H1 (cell line): ENCODE data around the gene TDO2. TPM values are rescaled to one million over a fixed set of nuclear protein-coding genes. Genes with fewer than 3 reads are reported as not detected.

Source experiments
- CTCF ChIA-PET: fragments of 300-600 bp; sonication (Branson Sonifier 250); formaldehyde crosslinking; loops from one replicate; lab custom pipeline; 2021; ENCODE audit not compliant: partially characterized antibody; lab: Charles Lee
- POLR2A ChIA-PET: fragments of 300-600 bp; sonication (Branson Sonifier 250); formaldehyde crosslinking; loops from one replicate; lab custom pipeline; 2021; ENCODE audit warnings: inconsistent platforms; ENCODE audit not compliant: partially characterized antibody; lab: Charles Lee
- DNase-seq, 2 experiments: peaks; one replicate each; pipeline versions ENCODE4 v3.0.0 to v3.0.0-alpha.2; 2010 to 2022; ENCODE audit warnings: low spot score in 2 of 2, low read depth in 1 of 2, mixed read lengths in 1 of 2
- FAIRE-seq: peaks from 2 replicates; lab custom pipeline; 2011; peaks lifted over from hg19 to GRCh38; lab: Jason Lieb, UNC
- H2AFZ ChIP-seq: 2 replicates; pipeline ENCODE4 v1.8.1; 2012; ENCODE audit warnings: low read length, inconsistent platforms
- H2AK5ac ChIP-seq: 2 replicates; pipeline ENCODE4 v1.6.1; 2013; ENCODE audit warnings: low read depth, low read length
- H2BK120ac ChIP-seq: replicated peaks from 2 replicates; pipeline ENCODE3; 2013; ENCODE audit warnings: low read depth, low read length, inconsistent platforms
- H2BK12ac ChIP-seq: 2 replicates; pipeline ENCODE4 v1.6.1; 2013; ENCODE audit warnings: low read depth, low read length
- H2BK15ac ChIP-seq: 2 replicates; pipeline ENCODE4 v1.6.1; 2013; ENCODE audit warnings: low read length
- H2BK20ac ChIP-seq: 2 replicates; pipeline ENCODE4 v1.6.1; 2013; ENCODE audit warnings: low read length
- H2BK5ac ChIP-seq: 2 replicates; pipeline ENCODE4 v1.6.1; 2013; ENCODE audit warnings: low read depth, low read length
- H3K14ac ChIP-seq: 2 replicates; pipeline ENCODE4 v1.6.1; 2013; ENCODE audit warnings: inconsistent platforms; ENCODE audit not compliant: insufficient read length
- H3K18ac ChIP-seq: 2 replicates; pipeline ENCODE4 v1.6.1; 2013; ENCODE audit warnings: low read length; ENCODE audit errors: extremely low read depth
- H3K23ac ChIP-seq: 2 replicates; pipeline ENCODE4 v1.6.1; 2013; ENCODE audit warnings: inconsistent platforms; ENCODE audit not compliant: insufficient read length
- H3K23me2 ChIP-seq: 2 replicates; pipeline ENCODE4 v1.6.1; 2013; ENCODE audit warnings: low read depth, low read length
- H3K27ac ChIP-seq: 2 replicates; pipeline ENCODE4 v1.6.1; 2011; ENCODE audit warnings: low read depth, low read length, inconsistent platforms
- H3K27me3 ChIP-seq, 4 experiments: replicated peaks in 1 of 4; 1 replicate in 1 of 4; 2 replicates in 3 of 4; pipeline versions ENCODE4 v1.6.1 to v1.8.1; 2011 to 2013; ENCODE audit warnings: low read length in 3 of 4, mild to moderate bottlenecking in 3 of 4, inconsistent platforms in 2 of 4, mixed read lengths in 2 of 4, moderate library complexity in 1 of 4; ENCODE audit not compliant: control insufficient read depth in 3 of 4, insufficient read depth in 3 of 4; ENCODE audit errors: extremely low read depth in 1 of 4
- H3K36me3 ChIP-seq, 4 experiments: 2 replicates each; pipeline versions ENCODE4 v1.6.1 to v1.8.1; 2011 to 2013; ENCODE audit warnings: mild to moderate bottlenecking in 4 of 4, low read length in 3 of 4, moderate library complexity in 2 of 4, control low read depth in 1 of 4, inconsistent platforms in 1 of 4; ENCODE audit not compliant: insufficient read depth in 4 of 4, control insufficient read depth in 2 of 4
- H3K4ac ChIP-seq: replicated peaks from 2 replicates; pipeline ENCODE3; 2013; ENCODE audit warnings: low read length, low read depth, mixed read lengths, inconsistent platforms; ENCODE audit not compliant: insufficient read length
- H3K4me1 ChIP-seq, 4 experiments: replicated peaks in 1 of 4; 1 replicate in 1 of 4; 2 replicates in 3 of 4; pipeline versions ENCODE4 v1.6.1 to v1.8.1; 2011 to 2013; ENCODE audit warnings: low read length in 3 of 4, inconsistent platforms in 2 of 4, mixed read lengths in 1 of 4; ENCODE audit not compliant: insufficient read depth in 4 of 4, control insufficient read depth in 3 of 4
- H3K4me2 ChIP-seq, 2 experiments: 2 replicates each; pipeline versions ENCODE4 v1.6.1 to v1.8.1; 2011 to 2013; ENCODE audit warnings: low read depth in 2 of 2, low read length in 2 of 2, control low read depth in 1 of 2, inconsistent platforms in 1 of 2, mild to moderate bottlenecking in 1 of 2; ENCODE audit not compliant: insufficient read depth in 1 of 2
- H3K4me3 ChIP-seq, 4 experiments: fragments of 200-600, 300-600 bp in 1 of 4; sonication (generic), shearing (Covaris generic), sonication (Bioruptor Twin) in 1 of 4; 2 replicates each; pipeline versions ENCODE4 v1.5.1 to v1.8.1; 2011 to 2016; ENCODE audit warnings: low read length in 4 of 4, low read depth in 3 of 4, control low read depth in 2 of 4, inconsistent platforms in 2 of 4, mild to moderate bottlenecking in 2 of 4, mixed read lengths in 1 of 4, moderate library complexity in 1 of 4; ENCODE audit not compliant: insufficient read depth in 2 of 4; ENCODE audit errors: extremely low read depth in 1 of 4
- H3K56ac ChIP-seq: replicated peaks from 2 replicates; pipeline ENCODE3; 2013; ENCODE audit warnings: low read depth, mild to moderate bottlenecking, mixed read lengths, low read length, inconsistent platforms; ENCODE audit not compliant: insufficient read length
- H3K79me1 ChIP-seq: 2 replicates; pipeline ENCODE4 v1.6.1; 2013; ENCODE audit warnings: low read depth, low read length, control low read depth
- H3K79me2 ChIP-seq, 2 experiments: 2 replicates each; pipeline versions ENCODE4 v1.6.1 to v1.8.1; 2012 to 2013; ENCODE audit warnings: low read length in 2 of 2, mild to moderate bottlenecking in 2 of 2, inconsistent platforms in 1 of 2; ENCODE audit not compliant: insufficient read depth in 2 of 2, control insufficient read depth in 1 of 2
- H3K9ac ChIP-seq, 4 experiments: replicated peaks in 1 of 4; 1 replicate in 1 of 4; 2 replicates in 3 of 4; pipeline versions ENCODE4 v1.6.1 to v1.8.1; 2011 to 2013; ENCODE audit warnings: low read depth in 3 of 4, low read length in 3 of 4, control low read depth in 2 of 4, mild to moderate bottlenecking in 2 of 4, moderate library complexity in 2 of 4, inconsistent platforms in 1 of 4; ENCODE audit errors: extremely low read depth in 1 of 4
- H3K9me3 ChIP-seq, 2 experiments: 2 replicates each; pipeline versions ENCODE4 v1.6.1 to v1.8.1; 2012 to 2013; ENCODE audit warnings: mild to moderate bottlenecking in 2 of 2, moderate library complexity in 2 of 2, control low read depth in 1 of 2, inconsistent platforms in 1 of 2, low read depth in 1 of 2, low read length in 1 of 2, mixed read lengths in 1 of 2; ENCODE audit not compliant: insufficient read depth in 2 of 2
- H4K20me1 ChIP-seq, 2 experiments: replicated peaks in 1 of 2; 2 replicates each; pipeline versions ENCODE3 to v1.8.1; 2011 to 2013; ENCODE audit warnings: inconsistent platforms in 2 of 2, low read length in 2 of 2, mild to moderate bottlenecking in 1 of 2; ENCODE audit not compliant: insufficient read depth in 2 of 2, control insufficient read depth in 1 of 2
- H4K5ac ChIP-seq: 2 replicates; pipeline ENCODE4 v1.6.1; 2013; ENCODE audit warnings: low read length, low read depth, mixed read lengths, inconsistent platforms; ENCODE audit not compliant: insufficient read length
- H4K8ac ChIP-seq: 2 replicates; pipeline ENCODE4 v1.8.0; 2013; ENCODE audit warnings: mild to moderate bottlenecking, moderate library complexity, low read length, inconsistent platforms; ENCODE audit not compliant: insufficient read depth; ENCODE audit errors: extremely low read depth
- H4K91ac ChIP-seq: replicated peaks from 2 replicates; pipeline ENCODE3; 2013; ENCODE audit warnings: low read length, mixed read lengths, inconsistent platforms; ENCODE audit not compliant: insufficient read length
- ASH2L ChIP-seq: fragments of 200-600, 300-600 bp; sonication (generic); IDR thresholded peaks from one replicate; pipeline ENCODE4 v1.7.1; 2017; ENCODE audit warnings: low read length
- CBX8 ChIP-seq: fragments of 300-800, 300-1000 bp; sonication (generic); IDR thresholded peaks from 2 replicates; pipeline ENCODE4 v1.7.1; 2016; ENCODE audit warnings: low read depth, low read length, borderline replicate concordance
- EP300 ChIP-seq, 2 experiments: IDR thresholded peaks; 1 replicate in 1 of 2; 2 replicates in 1 of 2; pipeline ENCODE4 v1.6.1; 2011 to 2012; ENCODE audit warnings: low read depth in 2 of 2, low read length in 2 of 2, mild to moderate bottlenecking in 2 of 2, borderline replicate concordance in 1 of 2, inconsistent platforms in 1 of 2, moderate library complexity in 1 of 2
- GTF2F1 ChIP-seq: IDR thresholded peaks from 2 replicates; pipeline ENCODE4 v1.6.1; 2012; ENCODE audit warnings: low read depth, low read length, improper control_type of control experiment, borderline replicate concordance
- JUN ChIP-seq: IDR thresholded peaks from 2 replicates; pipeline ENCODE4 v1.6.1; 2011; ENCODE audit warnings: low read depth, mild to moderate bottlenecking, improper control_type of control experiment, low read length
- KDM1A ChIP-seq: fragments of 200-600, 300-600 bp; sonication (generic); IDR thresholded peaks from 2 replicates; pipeline ENCODE4 v1.7.1; 2016; ENCODE audit warnings: mild to moderate bottlenecking, low read length, borderline replicate concordance
- KDM5A ChIP-seq: fragments of 200-600 bp; IDR thresholded peaks from 2 replicates; pipeline ENCODE4 v1.7.1; 2012; ENCODE audit warnings: mild to moderate bottlenecking, low read length, inconsistent platforms, mixed read lengths
- PHF8 ChIP-seq: fragments of 200-600 bp; sonication (generic); conservative IDR thresholded peaks from 2 replicates; pipeline ENCODE4 v1.7.1; 2012; ENCODE audit warnings: low read depth, mild to moderate bottlenecking, inconsistent platforms, low read length, moderate library complexity
- POLR2AphosphoS5 ChIP-seq: IDR thresholded peaks from 2 replicates; pipeline ENCODE4 v1.6.1; 2011; ENCODE audit warnings: low read depth, low read length
- RFX5 ChIP-seq: IDR thresholded peaks from 2 replicates; pipeline ENCODE4 v1.6.1; 2011; ENCODE audit warnings: low read depth, low read length, improper control_type of control experiment, borderline replicate concordance
- SIRT6 ChIP-seq: IDR thresholded peaks from one replicate; pipeline ENCODE4 v1.7.1; 2012; ENCODE audit warnings: low read length, inconsistent platforms
- SP1 ChIP-seq: IDR thresholded peaks from 2 replicates; pipeline ENCODE4 v1.6.1; 2011; ENCODE audit warnings: low read depth, low read length
- TEAD4 ChIP-seq: IDR thresholded peaks from 2 replicates; pipeline ENCODE4 v1.6.1; 2012; ENCODE audit warnings: low read depth, low read length, inconsistent platforms, mixed read lengths
- WGBS, 2 experiments: shearing (Covaris generic) in 1 of 2; methylation state at CpG; one replicate each; pipeline versions ENCODE4 v1.1.6 to v1.1.7; 2013 to 2015; ENCODE audit warnings: low lambda C conversion rate in 2 of 2, mixed read lengths in 2 of 2, inconsistent platforms in 1 of 2, low coverage in 1 of 2, missing lambda C conversion rate in 1 of 2; ENCODE audit not compliant: insufficient replicate concordance in 2 of 2, insufficient coverage in 1 of 2, insufficient read length in 1 of 2; ENCODE audit errors: extremely low coverage in 1 of 2, missing lambda C conversion rate in 1 of 2; 5-methylcytosine and 5-hydroxymethylcytosine counted together
- polyA plus RNA-seq, 7 experiments: library from polyadenylated mRNA; depleted of rRNA in 3 of 7; stranded (reverse) in 5 of 7; unstranded in 2 of 7; fragments of >200 nt in 5 of 7; fragments of 200-250 nt in 2 of 7; gene quantifications; 1 replicate in 5 of 7; 2 replicates in 1 of 7; 4 replicates in 1 of 7; pipeline versions ENCODE4 v1.2.1 to v1.2.3, GENCODE V29; 2011 to 2013; ENCODE audit warnings: missing spikeins in 2 of 7, mixed read lengths in 2 of 7
- total RNA-seq: library from RNA; stranded (reverse); fragmentation: NEBNext Ultra II Directional; extraction: Animal tissue kit (Norgen Biotek cat#: 25700); gene quantifications from 2 replicates; pipeline ENCODE4 v1.2.1, GENCODE V29; 2021

The TDO2 gene
- total and polyA plus RNA-seq, 2 of the 8 experiments (the other 6 are each of a cell fraction or from before 2014, with no cell fraction given) = 0.03 TPM; not detected in 1

- Histone ChIP-seq H3K56ac (no peak overlapping the region), H2BK20ac (no peak overlapping the region), H3K36me3 (no peaks in the 10 kb centered on the region; a peak in 1 of 8 replicates), H3K4me1 (no peaks in the 10 kb centered on the region), H3K9me3 (peaks cover 2 to 12% of the 10 kb centered on the region in 2 experiments; a peak in 3 of 4 replicates), H2BK15ac (no peak overlapping the region), H4K91ac (no peak overlapping the region), H3K9ac (no peak overlapping the region), H3K23ac (no peak overlapping the region), H4K8ac (no peak overlapping the region), H3K27ac (no peak overlapping the region), H3K18ac (no peak overlapping the region), H2AFZ (no peak overlapping the region), H3K79me2 (no peaks in the 10 kb centered on the region), H4K5ac (no peak overlapping the region), H3K4ac (no peak overlapping the region), H3K4me3 (no peak overlapping the region), H3K4me2 (no peak overlapping the region), H2AK5ac (no peak overlapping the region), H3K14ac (no peak overlapping the region), H2BK120ac (no peak overlapping the region), H3K27me3 (no peaks in the 10 kb centered on the region), H2BK5ac (no peak overlapping the region), H2BK12ac (no peak overlapping the region), H3K23me2 (no peaks in the 10 kb centered on the region), H3K79me1 (no peaks in the 10 kb centered on the region), H4K20me1 (no peaks in the 10 kb centered on the region)
- 90% methylated on average over 1 of the region's 1 CpG; no CpG with 5 or more reads in 1 of the 2 experiments for WGBS, 2 experiments
- no peak for FAIRE-seq
- DNase-seq = no peak
- POLR2A ChIA-PET = no interaction called here
- CTCF ChIA-PET = no interaction called here
- no peak for TF ChIP-seq EP300 (IDR thresholded peaks at IDR 0.05; ENCODE audit: borderline replicate concordance in 1 of 2, low read depth in 2 of 2, low read length in 2 of 2)
- no peak for TF ChIP-seq ASH2L
- no peak for TF ChIP-seq KDM1A
- no peak for TF ChIP-seq KDM5A
- TF ChIP-seq CBX8 = no peak
- TF ChIP-seq SP1 = no peak
- no peak for TF ChIP-seq TEAD4
- TF ChIP-seq PHF8 = no peak
- no peak for TF ChIP-seq JUN
- no peak for TF ChIP-seq SIRT6
- TF ChIP-seq POLR2AphosphoS5 = no peak
- TF ChIP-seq RFX5 = no peak
- no peak for TF ChIP-seq GTF2F1
Measured at GRCh38 chr4:155881555-155881954, 21.9 kb upstream of the TDO2 start.
